SK-N-SH treated with all-trans-retinoic acid at 6 μM for 48 hours (cell line): ENCODE data around the gene NPB.
A peak's percentile ranks its signal among the peaks of the same experiment; 100 is the strongest.

ENCODE experiments used
- ATAC-seq: fragments of 200-7000 bp; cut with Tn5 transposase; 3 replicates; pipeline ENCODE4 v1.9.1; 2020; ENCODE audit warnings: mild to moderate bottlenecking, moderate library complexity
- CSDC2 ChIP-seq: fragments of 250-450 bp; sonication (Bioruptor Pico); IDR thresholded peaks from 2 replicates; pipeline ENCODE4 v1.5.0; 2020; ENCODE audit warnings: mild to moderate bottlenecking, moderate library complexity
- ESRRG ChIP-seq: fragments of 250-450 bp; sonication (Bioruptor Pico); IDR thresholded peaks from 2 replicates; pipeline ENCODE4 v1.6.1; 2021; ENCODE audit warnings: mild to moderate bottlenecking
- GLIS3 ChIP-seq: fragments of 250-450 bp; sonication (Bioruptor Pico); IDR thresholded peaks from 2 replicates; pipeline ENCODE4 v1.5.0; 2020; ENCODE audit warnings: mild to moderate bottlenecking, moderate library complexity
- PPARA ChIP-seq: fragments of 250-450 bp; sonication (Bioruptor Pico); IDR thresholded peaks from 2 replicates; pipeline ENCODE4 v1.5.0; 2020; ENCODE audit warnings: mild to moderate bottlenecking, borderline replicate concordance
- RARB ChIP-seq: fragments of 250-450 bp; sonication (Bioruptor Pico); IDR thresholded peaks from 2 replicates; pipeline ENCODE4 v1.8.0; 2021; ENCODE audit warnings: mild to moderate bottlenecking, moderate library complexity
- SNAI2 ChIP-seq: fragments of 250-450 bp; sonication (Bioruptor Pico); IDR thresholded peaks from 2 replicates; pipeline ENCODE4 v1.5.0; 2020; ENCODE audit warnings: mild to moderate bottlenecking, moderate library complexity
- TCF4 ChIP-seq: fragments of 250-450 bp; sonication (Bioruptor Pico); IDR thresholded peaks from 2 replicates; pipeline ENCODE4 v1.8.0; 2021; ENCODE audit warnings: mild to moderate bottlenecking, moderate library complexity, borderline replicate concordance
- TOX ChIP-seq: fragments of 250-450 bp; sonication (Bioruptor Pico); IDR thresholded peaks from 2 replicates; pipeline ENCODE4 v1.8.0; 2021; ENCODE audit warnings: mild to moderate bottlenecking, moderate library complexity, borderline replicate concordance
- ZFP3 ChIP-seq: fragments of 250-450 bp; sonication (Bioruptor Pico); IDR thresholded peaks from 2 replicates; pipeline ENCODE4 v1.5.0; 2020; ENCODE audit warnings: mild to moderate bottlenecking, moderate library complexity
- ZFP30 ChIP-seq: fragments of 450-650 bp; formaldehyde crosslinking; IDR thresholded peaks from 2 replicates; pipeline ENCODE4 v1.5.0; 2022; ENCODE audit warnings: mild to moderate bottlenecking, moderate library complexity
- ZNF70 ChIP-seq: fragments of 450-650 bp; formaldehyde crosslinking; IDR thresholded peaks from 2 replicates; pipeline ENCODE4 v1.5.0; 2020; ENCODE audit warnings: mild to moderate bottlenecking, moderate library complexity
- ZNF8 ChIP-seq: fragments of 450-650 bp; formaldehyde crosslinking; IDR thresholded peaks from 2 replicates; pipeline ENCODE4 v1.5.0; 2020; ENCODE audit warnings: mild to moderate bottlenecking, moderate library complexity
- TF ChIP-seq, protein P1 (sequence below): fragments of 250-450 bp; sonication (Bioruptor Pico); IDR thresholded peaks from 2 replicates; pipeline ENCODE4 v1.8.0; 2020; ENCODE audit warnings: mild to moderate bottlenecking, moderate library complexity, borderline replicate concordance
- TF ChIP-seq, protein P2 (sequence below): fragments of 250-450 bp; sonication (Bioruptor Pico); IDR thresholded peaks from 2 replicates; pipeline ENCODE4 v1.5.0; 2020; ENCODE audit warnings: mild to moderate bottlenecking, moderate library complexity
- TF ChIP-seq, protein P3 (sequence below): fragments of 250-450 bp; sonication (Bioruptor Pico); IDR thresholded peaks from 2 replicates; pipeline ENCODE4 v1.5.1; 2020; ENCODE audit warnings: low read depth, mild to moderate bottlenecking, moderate library complexity
- TF ChIP-seq, protein P4 (sequence below): fragments of 250-450 bp; sonication (Bioruptor Pico); IDR thresholded peaks from 2 replicates; pipeline ENCODE4 v1.5.1; 2021; ENCODE audit warnings: mild to moderate bottlenecking, moderate library complexity

The NPB gene

DNA sequence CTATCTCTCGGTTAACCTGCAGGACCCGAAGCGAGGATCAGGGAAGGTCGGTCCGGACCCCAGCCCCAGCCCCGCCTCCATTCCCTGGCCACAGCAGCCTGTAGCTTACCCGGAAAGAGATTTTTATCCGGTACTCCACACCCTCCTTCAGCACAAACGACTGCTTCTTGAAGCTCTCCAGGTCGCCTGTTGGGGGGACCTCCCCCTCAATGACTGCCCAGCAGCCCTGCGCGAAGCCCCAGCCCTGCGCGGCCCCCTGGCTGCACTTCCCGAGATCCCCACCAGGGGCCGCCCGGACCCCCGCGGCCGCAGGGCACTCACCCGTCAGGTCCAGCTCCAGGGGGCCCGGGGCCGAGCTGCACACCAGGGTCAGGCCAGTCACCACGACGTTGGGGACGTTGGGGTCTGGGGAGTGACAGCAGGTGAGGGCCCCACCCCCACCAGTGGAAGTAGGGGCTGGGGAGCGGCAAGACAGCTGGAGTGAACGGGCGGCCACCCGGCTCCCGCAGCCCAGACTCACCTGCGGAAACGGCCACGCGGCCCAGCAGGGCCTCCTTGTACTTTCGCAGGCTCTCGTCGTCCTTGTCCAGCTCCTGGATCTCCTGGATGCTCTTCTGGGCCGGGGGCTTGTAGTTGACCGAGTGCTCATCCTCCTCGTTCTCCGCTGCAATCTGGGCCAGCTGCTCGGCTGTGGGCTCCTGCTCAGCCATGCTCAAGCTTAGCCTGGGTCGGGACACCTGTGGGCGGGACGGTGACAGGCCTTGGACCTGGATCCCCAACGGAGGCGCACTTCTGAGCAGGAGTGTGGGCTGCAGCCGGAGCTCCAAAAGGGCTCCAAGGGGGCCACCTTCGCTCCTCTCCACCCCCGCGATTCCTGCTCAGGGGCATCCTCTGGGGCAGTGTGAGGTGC is 32.6 kb upstream of the NPB start:
- ATAC-seq, result peak; percentile 6
- 0 out of 2 replicates have a peak, but pooled peaks have one; percentile 5 for TF ChIP-seq ESRRG (CRISPR knock-in tag)
- 0 out of 2 replicates have a peak, but pooled peaks have one; percentile 40 for TF ChIP-seq CSDC2 (CRISPR knock-in tag)
- no peak for TF ChIP-seq ZNF8 (CRISPR knock-in tag)
- TF ChIP-seq, protein P1, sequence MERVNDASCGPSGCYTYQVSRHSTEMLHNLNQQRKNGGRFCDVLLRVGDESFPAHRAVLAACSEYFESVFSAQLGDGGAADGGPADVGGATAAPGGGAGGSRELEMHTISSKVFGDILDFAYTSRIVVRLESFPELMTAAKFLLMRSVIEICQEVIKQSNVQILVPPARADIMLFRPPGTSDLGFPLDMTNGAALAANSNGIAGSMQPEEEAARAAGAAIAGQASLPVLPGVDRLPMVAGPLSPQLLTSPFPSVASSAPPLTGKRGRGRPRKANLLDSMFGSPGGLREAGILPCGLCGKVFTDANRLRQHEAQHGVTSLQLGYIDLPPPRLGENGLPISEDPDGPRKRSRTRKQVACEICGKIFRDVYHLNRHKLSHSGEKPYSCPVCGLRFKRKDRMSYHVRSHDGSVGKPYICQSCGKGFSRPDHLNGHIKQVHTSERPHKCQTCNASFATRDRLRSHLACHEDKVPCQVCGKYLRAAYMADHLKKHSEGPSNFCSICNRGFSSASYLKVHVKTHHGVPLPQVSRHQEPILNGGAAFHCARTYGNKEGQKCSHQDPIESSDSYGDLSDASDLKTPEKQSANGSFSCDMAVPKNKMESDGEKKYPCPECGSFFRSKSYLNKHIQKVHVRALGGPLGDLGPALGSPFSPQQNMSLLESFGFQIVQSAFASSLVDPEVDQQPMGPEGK (CRISPR knock-in tag), result peak; percentile 38; the same call in 1 of the 2 replicates
- no peak for TF ChIP-seq TCF4 (CRISPR knock-in tag)
- peak; percentile 74 for TF ChIP-seq GLIS3 (CRISPR knock-in tag)
- no peak for TF ChIP-seq ZNF70 (CRISPR knock-in tag)
- TF ChIP-seq, protein P2, sequence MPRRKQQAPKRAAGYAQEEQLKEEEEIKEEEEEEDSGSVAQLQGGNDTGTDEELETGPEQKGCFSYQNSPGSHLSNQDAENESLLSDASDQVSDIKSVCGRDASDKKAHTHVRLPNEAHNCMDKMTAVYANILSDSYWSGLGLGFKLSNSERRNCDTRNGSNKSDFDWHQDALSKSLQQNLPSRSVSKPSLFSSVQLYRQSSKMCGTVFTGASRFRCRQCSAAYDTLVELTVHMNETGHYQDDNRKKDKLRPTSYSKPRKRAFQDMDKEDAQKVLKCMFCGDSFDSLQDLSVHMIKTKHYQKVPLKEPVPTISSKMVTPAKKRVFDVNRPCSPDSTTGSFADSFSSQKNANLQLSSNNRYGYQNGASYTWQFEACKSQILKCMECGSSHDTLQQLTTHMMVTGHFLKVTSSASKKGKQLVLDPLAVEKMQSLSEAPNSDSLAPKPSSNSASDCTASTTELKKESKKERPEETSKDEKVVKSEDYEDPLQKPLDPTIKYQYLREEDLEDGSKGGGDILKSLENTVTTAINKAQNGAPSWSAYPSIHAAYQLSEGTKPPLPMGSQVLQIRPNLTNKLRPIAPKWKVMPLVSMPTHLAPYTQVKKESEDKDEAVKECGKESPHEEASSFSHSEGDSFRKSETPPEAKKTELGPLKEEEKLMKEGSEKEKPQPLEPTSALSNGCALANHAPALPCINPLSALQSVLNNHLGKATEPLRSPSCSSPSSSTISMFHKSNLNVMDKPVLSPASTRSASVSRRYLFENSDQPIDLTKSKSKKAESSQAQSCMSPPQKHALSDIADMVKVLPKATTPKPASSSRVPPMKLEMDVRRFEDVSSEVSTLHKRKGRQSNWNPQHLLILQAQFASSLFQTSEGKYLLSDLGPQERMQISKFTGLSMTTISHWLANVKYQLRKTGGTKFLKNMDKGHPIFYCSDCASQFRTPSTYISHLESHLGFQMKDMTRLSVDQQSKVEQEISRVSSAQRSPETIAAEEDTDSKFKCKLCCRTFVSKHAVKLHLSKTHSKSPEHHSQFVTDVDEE (CRISPR knock-in tag), result 0 out of 2 replicates have a peak, but pooled peaks have one; percentile 31

DNA sequence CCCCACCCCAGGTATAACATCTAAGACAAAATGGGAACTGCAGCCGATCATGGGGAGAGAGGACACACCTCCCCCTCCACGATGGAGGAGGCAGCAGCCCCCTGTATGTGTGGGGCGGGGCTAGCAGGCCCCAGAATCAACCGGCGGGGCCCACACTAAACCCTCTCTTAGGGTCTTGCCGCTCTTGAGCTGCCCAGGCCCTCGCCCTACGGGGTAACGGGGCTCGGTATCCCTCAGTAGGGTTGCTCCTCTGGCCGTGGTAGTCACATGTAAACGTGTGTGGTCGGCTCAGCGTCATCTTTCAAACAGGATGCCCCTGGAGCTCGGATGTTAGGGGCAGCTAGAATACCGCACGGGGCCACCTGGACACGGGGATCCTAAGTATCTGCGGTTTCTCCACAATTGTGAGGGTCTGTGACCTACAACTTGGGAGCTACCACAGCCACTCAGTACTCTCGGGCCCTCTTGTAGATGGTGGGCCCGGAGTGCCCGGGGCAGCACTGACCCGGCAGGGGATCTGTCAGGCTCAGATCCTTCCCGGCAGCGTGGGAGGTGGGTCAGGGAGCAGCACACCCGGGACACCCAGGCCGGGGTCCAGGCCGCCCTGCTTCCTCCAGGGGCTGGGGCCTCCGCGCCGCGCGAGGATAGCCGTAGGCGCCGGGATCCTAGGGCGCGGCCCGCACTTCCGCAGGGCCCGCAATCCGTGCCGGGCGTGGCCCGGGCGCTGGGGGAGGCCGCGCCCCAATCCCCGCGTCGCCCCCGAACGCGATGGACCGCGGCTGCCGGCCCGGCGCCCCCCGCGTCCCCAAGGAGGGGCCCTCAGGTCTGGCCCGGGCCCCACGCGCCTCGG is 31.7 kb upstream of the NPB start:
- peak; percentile 0; the same call in 2 of the 3 replicates for ATAC-seq
- TF ChIP-seq ESRRG (CRISPR knock-in tag) (0 out of 2 replicates have a peak, but pooled peaks have one; percentile 2), SNAI2 (no peak), ZNF70 (CRISPR knock-in tag) (no peak), ZFP30 (CRISPR knock-in tag) (no peak), RARB (CRISPR knock-in tag) (no peak), ZFP3 (CRISPR knock-in tag) (no peak), ZNF8 (CRISPR knock-in tag) (no peak), GLIS3 (CRISPR knock-in tag) (0 out of 2 replicates have a peak, but pooled peaks have one; percentile 47), PPARA (CRISPR knock-in tag) (no peak), TOX (CRISPR knock-in tag) (no peak)
- TF ChIP-seq, protein P1 (CRISPR knock-in tag), result 0 out of 2 replicates have a peak, but pooled peaks have one; percentile 21
- TF ChIP-seq, protein P3, sequence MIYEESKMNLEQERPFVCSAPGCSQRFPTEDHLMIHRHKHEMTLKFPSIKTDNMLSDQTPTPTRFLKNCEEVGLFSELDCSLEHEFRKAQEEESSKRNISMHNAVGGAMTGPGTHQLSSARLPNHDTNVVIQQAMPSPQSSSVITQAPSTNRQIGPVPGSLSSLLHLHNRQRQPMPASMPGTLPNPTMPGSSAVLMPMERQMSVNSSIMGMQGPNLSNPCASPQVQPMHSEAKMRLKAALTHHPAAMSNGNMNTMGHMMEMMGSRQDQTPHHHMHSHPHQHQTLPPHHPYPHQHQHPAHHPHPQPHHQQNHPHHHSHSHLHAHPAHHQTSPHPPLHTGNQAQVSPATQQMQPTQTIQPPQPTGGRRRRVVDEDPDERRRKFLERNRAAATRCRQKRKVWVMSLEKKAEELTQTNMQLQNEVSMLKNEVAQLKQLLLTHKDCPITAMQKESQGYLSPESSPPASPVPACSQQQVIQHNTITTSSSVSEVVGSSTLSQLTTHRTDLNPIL, result 0 out of 2 replicates have a peak, but pooled peaks have one; percentile 25
- TF ChIP-seq, protein P4, sequence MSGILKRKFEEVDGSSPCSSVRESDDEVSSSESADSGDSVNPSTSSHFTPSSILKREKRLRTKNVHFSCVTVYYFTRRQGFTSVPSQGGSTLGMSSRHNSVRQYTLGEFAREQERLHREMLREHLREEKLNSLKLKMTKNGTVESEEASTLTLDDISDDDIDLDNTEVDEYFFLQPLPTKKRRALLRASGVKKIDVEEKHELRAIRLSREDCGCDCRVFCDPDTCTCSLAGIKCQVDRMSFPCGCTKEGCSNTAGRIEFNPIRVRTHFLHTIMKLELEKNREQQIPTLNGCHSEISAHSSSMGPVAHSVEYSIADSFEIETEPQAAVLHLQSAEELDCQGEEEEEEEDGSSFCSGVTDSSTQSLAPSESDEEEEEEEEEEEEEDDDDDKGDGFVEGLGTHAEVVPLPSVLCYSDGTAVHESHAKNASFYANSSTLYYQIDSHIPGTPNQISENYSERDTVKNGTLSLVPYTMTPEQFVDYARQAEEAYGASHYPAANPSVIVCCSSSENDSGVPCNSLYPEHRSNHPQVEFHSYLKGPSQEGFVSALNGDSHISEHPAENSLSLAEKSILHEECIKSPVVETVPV (CRISPR knock-in tag), result no peak
- TF ChIP-seq, protein P2 (CRISPR knock-in tag), result no peak
- TF ChIP-seq, all 23 proteins: peak for 4
